Effector memory CD8-positive, alpha-beta T cell (primary cell): ENCODE measurements around the gene PCSK6.

ENCODE experiments used
- ATAC-seq: fragments of 150-1000 bp; cut with Tn5 transposase; replicated peaks from 2 replicates; pipeline ENCODE4 v1.10.0; 2021; ENCODE audit warnings: mild to moderate bottlenecking, moderate library complexity
- DNase-seq, 3 experiments: peaks; one replicate each; pipeline ENCODE4 v3.0.0; 2021
- H3K27ac Mint-ChIP-seq, 2 donors: one replicate each; pipeline ENCODE4 v1.8.0; 2022; ENCODE audit warnings: mild to moderate bottlenecking in 2 of 2, mixed read lengths in 2 of 2, moderate library complexity in 2 of 2
- H3K27me3 Mint-ChIP-seq, 2 donors: one replicate each; pipeline ENCODE4 v1.8.0; 2022; ENCODE audit warnings: mixed read lengths in 2 of 2
- H3K36me3 Mint-ChIP-seq: one replicate; pipeline ENCODE4 v1.8.0; 2022; ENCODE audit warnings: mild to moderate bottlenecking, moderate library complexity, mixed read lengths; ENCODE audit not compliant: insufficient read depth
- H3K4me1 Mint-ChIP-seq, 2 donors: one replicate each; pipeline ENCODE4 v1.8.0; 2022; ENCODE audit warnings: low read depth in 2 of 2, mixed read lengths in 2 of 2
- H3K4me3 Mint-ChIP-seq, 2 donors: one replicate each; pipeline ENCODE4 v1.8.0; 2022; ENCODE audit warnings: mild to moderate bottlenecking in 2 of 2, mixed read lengths in 2 of 2, moderate library complexity in 2 of 2
- H3K9me3 Mint-ChIP-seq, 2 donors: one replicate each; pipeline ENCODE4 v1.8.0; 2022; ENCODE audit warnings: mixed read lengths in 2 of 2

The PCSK6 gene

DNA sequence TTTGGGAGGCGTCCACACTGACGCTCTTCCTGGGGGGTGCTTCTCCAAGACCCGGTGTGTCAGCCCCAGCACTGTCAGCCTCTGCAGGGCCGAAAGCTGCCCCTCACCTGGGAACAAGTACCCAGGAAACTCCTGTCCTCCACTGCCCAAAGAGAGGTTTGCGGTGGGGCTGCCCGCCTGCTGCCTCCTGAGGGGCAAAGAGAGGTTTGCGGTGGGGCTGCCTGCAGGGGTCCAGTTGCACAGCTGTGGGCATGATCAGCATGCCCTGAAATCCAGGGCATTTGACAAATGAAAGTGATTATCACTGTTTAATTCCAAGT is 179.4 kb downstream of the PCSK6 start:
- Mint-ChIP-seq H3K4me1 (no peaks in the 10 kb centered on the region), H3K4me3 (no peak overlapping the region), H3K27ac (no peak overlapping the region), H3K9me3 (no peaks in the 10 kb centered on the region), H3K27me3 (peaks cover 12 to 54% of the 10 kb centered on the region in 2 donors), H3K36me3 (no peaks in the 10 kb centered on the region)
- no peak for DNase-seq
- no peak for ATAC-seq

DNA sequence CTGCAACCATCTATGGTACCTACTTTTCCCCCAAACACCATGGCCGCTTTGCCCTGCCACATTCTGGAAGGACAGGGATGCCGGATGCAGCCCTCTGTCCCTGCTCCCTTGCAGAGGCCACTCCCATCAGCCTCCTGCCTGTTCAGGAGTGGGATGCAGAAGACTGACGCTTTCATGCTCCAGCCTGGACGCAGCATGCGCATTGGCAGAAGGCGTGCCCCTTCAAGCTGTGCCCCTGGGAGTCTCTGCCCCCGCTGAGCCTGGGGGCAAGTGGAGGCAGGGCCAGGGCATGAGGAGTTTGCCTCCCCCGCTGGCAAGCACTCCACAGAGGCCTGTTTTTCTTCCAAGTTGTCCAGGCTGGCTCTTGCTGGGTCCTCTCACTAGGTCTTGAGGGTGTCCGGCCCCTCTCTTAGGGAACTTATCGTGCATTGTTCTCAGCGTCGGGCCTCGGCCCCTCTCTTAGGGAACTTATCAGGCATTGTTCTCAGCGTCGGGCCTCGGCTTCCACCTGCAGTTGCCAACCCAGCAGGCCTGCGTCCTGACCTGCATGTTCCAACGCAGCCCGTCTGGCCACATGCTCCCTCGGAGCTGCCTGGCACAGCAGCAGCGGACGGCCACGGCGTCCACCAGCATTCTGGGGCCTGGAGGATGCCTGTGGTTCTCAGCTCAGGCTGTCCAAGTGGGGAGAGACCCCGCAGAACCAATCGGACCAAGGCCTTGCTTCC is 179.9 kb downstream of the PCSK6 start:
- ATAC-seq (no peak), DNase-seq (no peak)
- H3K36me3 Mint-ChIP-seq = no peaks in the 10 kb centered on the region
- no peak overlapping the region for H3K27ac Mint-ChIP-seq
- no peaks in the 10 kb centered on the region for H3K9me3 Mint-ChIP-seq
- no peaks in the 10 kb centered on the region for H3K4me1 Mint-ChIP-seq
- peaks cover 18 to 59% of the 10 kb centered on the region in 2 donors for H3K27me3 Mint-ChIP-seq
- H3K4me3 Mint-ChIP-seq = no peak overlapping the region

DNA sequence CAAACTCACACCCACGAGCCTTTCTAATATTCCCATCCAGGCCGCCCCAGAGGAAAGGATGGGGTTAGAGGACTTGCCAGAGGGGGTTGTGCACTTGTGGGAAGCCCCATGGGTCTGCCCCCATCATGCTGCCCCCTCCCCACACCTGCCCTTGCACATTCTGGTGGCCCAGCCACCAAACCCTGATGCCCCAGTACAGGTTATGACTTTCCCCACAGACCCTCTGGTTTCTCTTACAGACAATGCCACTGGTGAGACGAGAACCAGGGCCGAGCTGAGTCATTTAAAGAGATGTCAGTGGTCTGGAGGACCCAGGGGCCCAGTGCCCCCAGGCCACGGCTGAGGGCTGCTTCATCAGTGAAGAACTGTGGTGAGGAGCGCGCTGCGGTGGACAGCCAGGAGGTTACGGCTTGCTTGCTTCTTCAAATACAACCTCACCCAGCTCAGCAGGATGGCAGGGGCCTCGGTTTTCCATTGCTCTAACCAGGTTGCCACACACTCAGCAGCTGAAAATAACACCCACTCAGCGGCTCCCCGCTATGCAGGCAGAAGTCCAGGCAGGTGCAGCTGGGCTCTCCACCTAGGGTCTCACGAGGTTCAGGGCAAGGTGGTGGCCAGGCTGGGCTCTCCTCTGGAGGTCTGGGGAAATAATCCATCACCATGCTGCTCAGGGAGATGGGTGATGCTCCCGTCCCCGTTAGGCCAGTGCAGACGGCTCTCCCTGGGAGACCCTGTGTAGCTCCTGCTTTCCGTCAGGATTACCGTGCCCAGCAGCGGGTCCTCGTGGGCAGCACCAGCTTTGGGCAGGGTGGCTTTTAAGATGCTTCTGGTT is 180.7 kb downstream of the PCSK6 start:
- no peak for DNase-seq
- no peak for ATAC-seq
- Mint-ChIP-seq H3K4me1 (no peaks in the 10 kb centered on the region), H3K27me3 (peaks cover 20 to 58% of the 10 kb centered on the region in 2 donors), H3K4me3 (no peak overlapping the region), H3K9me3 (no peaks in the 10 kb centered on the region), H3K36me3 (no peaks in the 10 kb centered on the region), H3K27ac (no peak overlapping the region)

DNA sequence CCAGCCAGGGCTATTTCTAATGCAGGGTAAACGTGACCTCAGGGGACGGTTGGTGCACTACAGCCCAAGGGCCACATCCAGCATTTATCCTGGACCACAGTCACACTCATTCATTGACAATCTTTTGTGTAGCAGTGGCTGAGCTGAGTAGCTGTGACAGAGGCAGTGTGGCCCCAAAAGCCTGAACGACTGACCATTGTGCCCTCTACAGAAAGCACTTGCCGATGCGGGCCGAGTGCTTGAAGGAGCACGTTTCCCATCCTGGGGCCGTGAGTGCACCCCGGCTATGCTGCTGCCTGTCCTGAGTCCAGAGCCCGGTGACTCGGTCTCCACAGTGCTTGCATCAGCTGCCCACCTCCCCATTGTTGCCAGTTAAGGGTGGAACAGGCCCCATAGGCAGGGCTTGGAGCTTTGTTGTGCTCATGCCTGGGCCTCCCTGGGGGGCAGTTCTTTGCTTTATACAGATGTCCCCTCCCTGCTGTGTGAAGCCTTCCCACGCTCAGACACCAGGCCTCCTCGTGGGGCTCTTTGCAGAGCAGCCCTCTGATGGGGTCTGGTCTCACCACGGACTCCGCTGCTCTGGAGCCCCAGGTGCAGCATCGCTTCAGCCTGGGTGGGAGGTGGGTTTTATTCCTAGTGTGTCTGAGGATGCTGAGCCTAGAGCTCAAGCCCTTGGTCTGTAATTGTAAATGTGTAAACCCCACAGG is 181.5 kb downstream of the PCSK6 start:
- no peak for DNase-seq
- no peak overlapping the region for H3K4me3 Mint-ChIP-seq
- ATAC-seq = no peak
- H3K27ac Mint-ChIP-seq = no peak overlapping the region
- H3K4me1 Mint-ChIP-seq = no peaks in the 10 kb centered on the region
- H3K36me3 Mint-ChIP-seq = no peaks in the 10 kb centered on the region
- H3K27me3 Mint-ChIP-seq = peaks cover 20 to 58% of the 10 kb centered on the region in 2 donors
- H3K9me3 Mint-ChIP-seq = no peaks in the 10 kb centered on the region

DNA sequence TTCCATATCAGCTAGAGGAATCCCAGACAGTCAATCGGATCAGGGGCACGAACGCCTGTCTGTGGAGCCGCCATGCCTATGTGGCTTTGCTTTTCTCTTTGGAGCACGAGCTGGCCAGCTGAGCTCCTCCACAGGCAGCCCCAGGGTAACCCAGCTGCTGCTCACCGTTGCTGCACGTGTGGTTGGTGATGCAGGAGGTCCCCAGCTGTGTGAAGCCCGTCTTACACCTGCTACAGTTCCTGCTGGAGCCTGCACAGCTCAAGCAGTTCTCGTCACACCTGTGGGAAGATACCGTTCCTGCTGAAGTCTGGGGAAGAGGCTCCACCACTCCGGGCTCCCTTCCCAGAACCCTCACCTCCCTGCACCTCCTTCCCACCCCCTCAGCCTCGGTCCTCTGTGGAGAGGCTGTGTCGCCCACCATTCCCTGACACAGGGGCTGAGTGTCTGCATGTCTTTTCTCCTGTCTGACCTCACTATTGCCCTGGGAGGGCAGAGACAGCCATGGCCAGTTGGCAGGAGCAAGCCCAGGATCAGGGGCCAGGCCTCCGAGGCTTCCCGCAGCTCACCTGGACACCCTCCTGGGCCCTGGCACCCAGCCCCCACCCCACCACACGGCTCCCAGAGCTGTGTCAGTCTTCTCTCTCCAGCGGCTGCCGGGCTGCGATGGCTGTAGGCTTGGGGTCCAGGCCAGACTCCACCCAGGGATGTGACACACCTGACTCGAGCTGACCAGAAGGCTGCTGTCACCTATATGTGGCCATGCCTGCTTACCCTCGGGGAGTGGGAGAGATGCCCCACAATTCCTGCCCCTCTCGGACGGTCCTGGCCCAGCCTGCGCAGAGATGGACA is 182.2 kb downstream of the PCSK6 start:
- ATAC-seq = no peak
- Mint-ChIP-seq H3K27ac (no peak overlapping the region), H3K4me3 (no peak overlapping the region)

DNA sequence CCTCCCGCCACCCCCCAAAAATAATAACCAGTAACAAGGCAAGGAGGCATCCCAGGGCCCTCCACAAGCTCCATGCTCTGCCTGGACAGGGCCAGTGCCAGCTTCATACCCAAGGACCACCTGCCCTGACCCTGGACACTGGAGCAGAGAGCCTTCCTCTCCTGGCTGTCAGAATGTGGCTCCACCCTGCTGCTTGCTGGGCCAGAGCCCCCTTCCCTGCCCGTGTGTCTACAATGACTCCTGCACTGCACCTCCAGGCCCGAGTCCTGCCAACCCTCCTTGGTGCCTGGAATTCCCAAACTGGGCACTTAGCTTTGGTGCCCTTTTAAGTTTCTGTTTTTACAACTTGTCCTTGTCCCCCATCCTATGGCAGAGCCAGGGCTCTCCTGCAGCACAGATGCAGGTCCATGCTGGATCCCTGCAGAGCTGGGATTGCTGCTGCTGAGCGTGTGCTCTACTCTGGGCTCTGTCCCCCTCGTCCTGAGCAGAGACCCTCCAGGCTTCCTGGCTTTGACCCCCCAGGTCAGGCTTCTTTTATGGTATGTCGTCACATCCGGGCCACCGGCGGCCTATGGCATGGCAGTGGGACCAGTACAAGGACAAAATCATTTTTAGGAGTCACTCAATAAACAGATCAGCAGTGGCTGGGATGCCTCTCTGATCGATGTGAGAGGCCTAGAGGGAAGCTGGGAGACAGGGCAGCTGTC is 183.0 kb downstream of the PCSK6 start:
- Mint-ChIP-seq H3K4me1 (no peaks in the 10 kb centered on the region), H3K27me3 (peaks cover 20 to 48% of the 10 kb centered on the region in 2 donors), H3K4me3 (no peak overlapping the region), H3K36me3 (no peaks in the 10 kb centered on the region), H3K9me3 (no peaks in the 10 kb centered on the region), H3K27ac (no peak overlapping the region)
- ATAC-seq (no peak), DNase-seq (no peak)

More for the DNA sequence above, 182.2 kb downstream of the PCSK6 start:
- no peaks in the 10 kb centered on the region for H3K9me3 Mint-ChIP-seq
- H3K4me1 Mint-ChIP-seq = no peaks in the 10 kb centered on the region
- no peaks in the 10 kb centered on the region for H3K36me3 Mint-ChIP-seq
- DNase-seq = no peak
- peaks cover 20 to 54% of the 10 kb centered on the region in 2 donors for H3K27me3 Mint-ChIP-seq

DNA sequence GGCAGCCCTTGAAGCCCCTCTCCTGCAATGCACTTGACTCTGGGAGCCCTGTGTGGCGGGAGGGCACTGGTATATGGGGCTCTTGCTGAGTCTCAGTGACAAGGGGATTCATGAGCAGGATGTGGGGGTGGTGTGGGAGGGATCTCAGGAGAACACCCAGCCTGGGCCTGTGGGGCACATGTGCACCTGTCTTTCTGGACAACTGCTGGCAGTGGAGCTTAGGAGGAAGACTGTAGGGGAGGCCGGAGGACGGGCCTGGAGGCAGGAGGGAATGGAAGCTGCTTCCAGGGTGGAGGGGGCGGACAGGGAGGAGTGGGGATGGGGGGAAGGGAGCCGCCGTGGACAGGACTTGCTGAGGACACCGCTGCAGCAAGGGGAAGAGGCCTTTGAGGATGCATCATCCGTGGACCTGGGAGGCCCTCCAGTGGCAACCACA is 183.7 kb downstream of the PCSK6 start:
- ATAC-seq = no peak
- no peak overlapping the region for H3K4me3 Mint-ChIP-seq
- no peak for DNase-seq
- H3K36me3 Mint-ChIP-seq = no peaks in the 10 kb centered on the region
- peaks cover 20 to 45% of the 10 kb centered on the region in 2 donors for H3K27me3 Mint-ChIP-seq
- H3K4me1 Mint-ChIP-seq = no peaks in the 10 kb centered on the region
- H3K9me3 Mint-ChIP-seq = no peaks in the 10 kb centered on the region
- H3K27ac Mint-ChIP-seq = no peak overlapping the region

DNA sequence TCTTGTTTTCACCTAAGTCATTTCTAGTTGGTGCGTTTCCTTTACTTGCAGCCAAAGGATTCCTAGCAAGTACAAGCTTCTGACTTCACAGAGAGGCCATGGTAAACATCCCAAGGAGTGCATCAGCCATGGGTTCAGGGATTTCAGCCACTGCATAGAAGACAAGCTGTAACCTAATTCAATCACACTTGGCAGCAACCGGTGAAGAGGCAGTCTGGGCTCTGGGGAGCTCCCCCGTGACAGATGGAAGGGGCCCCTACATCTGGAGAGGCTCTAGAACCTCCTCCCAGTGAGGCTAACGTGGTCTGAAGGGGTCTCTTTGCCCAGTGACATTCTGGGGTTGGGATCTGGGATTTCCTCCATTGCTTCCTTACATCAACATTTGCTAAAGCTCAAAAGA is 186.1 kb downstream of the PCSK6 start:
- H3K27ac Mint-ChIP-seq = no peak overlapping the region
- H3K4me3 Mint-ChIP-seq = no peak overlapping the region
- no peaks in the 10 kb centered on the region for H3K9me3 Mint-ChIP-seq
- ATAC-seq = no peak
- DNase-seq = no peak
- no peaks in the 10 kb centered on the region for H3K36me3 Mint-ChIP-seq
- H3K27me3 Mint-ChIP-seq = peaks cover 20 to 37% of the 10 kb centered on the region in 2 donors
- no peaks in the 10 kb centered on the region for H3K4me1 Mint-ChIP-seq

DNA sequence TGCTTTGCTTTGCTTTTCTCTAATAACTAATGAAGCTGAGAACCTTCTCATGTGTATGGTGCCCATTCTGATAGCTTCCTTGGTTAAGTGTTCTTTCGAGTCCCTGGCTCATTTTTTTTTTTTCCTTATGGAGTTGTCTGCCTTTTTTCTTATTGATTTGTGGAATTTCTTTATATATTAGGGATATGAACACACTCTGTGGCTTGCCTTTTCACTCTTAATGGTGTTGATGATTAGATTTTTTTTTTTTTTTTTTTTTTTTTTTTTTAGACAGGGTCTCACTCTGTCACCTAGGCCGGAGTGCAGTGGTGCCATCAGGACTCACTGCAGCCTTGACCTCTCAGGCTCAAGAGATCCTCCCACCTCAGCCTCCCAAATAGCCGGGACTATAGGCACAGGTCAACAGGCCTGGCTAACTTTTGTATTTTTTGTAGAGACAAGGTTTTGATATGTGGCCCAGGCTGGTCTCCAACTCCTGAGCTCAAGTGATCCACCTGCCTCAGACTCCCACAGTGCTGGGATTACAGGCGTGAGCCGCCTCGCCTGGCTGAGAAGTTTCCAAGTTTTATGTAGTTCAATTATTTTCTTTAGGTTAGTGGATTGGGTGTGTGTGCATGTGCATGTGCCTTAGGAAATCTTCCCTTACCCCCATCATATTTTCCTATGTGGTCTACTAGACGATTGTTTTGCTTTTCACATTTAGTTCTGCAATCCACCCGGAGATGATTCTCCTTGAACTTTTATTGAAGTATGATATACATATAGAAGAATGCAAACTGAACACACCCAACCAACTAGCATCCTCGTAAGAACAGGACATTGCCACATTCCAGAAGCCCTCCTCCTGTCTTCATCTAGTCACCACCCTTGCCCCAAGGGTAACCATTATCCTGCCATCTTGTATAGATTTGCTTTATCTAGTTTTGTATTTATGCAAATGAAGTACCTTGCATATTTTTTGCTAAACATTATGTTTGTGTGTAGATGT is 192.8 kb downstream of the PCSK6 start:
- Mint-ChIP-seq H3K4me1 (peaks cover 14 to 31% of the 10 kb centered on the region in 2 donors), H3K4me3 (peak overlapping the region in 1 of 2 donors; percentile 95), H3K27ac (peak overlapping the region; percentile 26 to 96), H3K36me3 (peaks cover 35% of the 10 kb centered on the region), H3K9me3 (no peaks in the 10 kb centered on the region), H3K27me3 (no peaks in the 10 kb centered on the region)
- ATAC-seq (no peak), DNase-seq (no peak)

DNA sequence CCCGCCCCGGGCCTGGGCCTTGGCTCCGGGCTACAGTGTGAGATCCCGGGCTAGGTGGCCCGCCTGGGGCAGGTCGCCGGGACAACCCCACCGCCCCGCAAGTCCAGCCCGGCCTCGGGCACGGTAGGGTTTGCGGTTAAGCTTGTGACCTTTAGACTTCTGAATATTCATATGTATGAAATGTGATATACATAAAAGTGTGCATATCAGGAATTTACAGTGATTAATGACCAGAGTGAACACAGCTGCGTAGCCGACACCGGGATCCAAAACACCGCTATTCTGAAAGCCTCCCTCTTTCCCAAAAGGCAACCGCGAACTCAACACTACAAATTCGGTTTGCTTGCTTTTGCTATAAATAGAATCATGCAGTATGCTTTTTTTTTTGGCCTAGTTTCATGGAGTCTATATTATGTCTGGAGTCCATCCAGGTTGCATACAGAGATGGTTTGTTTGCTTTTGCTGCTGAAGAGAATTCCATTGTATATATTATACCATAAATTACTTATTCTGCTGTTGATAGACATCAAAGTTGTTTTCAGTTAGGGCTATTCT is 193.8 kb downstream of the PCSK6 start:
- no peaks in the 10 kb centered on the region for H3K9me3 Mint-ChIP-seq
- peak overlapping the region; percentile 96 for H3K27ac Mint-ChIP-seq
- no peaks in the 10 kb centered on the region for H3K27me3 Mint-ChIP-seq
- peaks cover 14 to 35% of the 10 kb centered on the region in 2 donors for H3K4me1 Mint-ChIP-seq
- DNase-seq (no peak), ATAC-seq (no peak)
- H3K36me3 Mint-ChIP-seq = peaks cover 46% of the 10 kb centered on the region
- peak overlapping the region; percentile 94 to 95 for H3K4me3 Mint-ChIP-seq

DNA sequence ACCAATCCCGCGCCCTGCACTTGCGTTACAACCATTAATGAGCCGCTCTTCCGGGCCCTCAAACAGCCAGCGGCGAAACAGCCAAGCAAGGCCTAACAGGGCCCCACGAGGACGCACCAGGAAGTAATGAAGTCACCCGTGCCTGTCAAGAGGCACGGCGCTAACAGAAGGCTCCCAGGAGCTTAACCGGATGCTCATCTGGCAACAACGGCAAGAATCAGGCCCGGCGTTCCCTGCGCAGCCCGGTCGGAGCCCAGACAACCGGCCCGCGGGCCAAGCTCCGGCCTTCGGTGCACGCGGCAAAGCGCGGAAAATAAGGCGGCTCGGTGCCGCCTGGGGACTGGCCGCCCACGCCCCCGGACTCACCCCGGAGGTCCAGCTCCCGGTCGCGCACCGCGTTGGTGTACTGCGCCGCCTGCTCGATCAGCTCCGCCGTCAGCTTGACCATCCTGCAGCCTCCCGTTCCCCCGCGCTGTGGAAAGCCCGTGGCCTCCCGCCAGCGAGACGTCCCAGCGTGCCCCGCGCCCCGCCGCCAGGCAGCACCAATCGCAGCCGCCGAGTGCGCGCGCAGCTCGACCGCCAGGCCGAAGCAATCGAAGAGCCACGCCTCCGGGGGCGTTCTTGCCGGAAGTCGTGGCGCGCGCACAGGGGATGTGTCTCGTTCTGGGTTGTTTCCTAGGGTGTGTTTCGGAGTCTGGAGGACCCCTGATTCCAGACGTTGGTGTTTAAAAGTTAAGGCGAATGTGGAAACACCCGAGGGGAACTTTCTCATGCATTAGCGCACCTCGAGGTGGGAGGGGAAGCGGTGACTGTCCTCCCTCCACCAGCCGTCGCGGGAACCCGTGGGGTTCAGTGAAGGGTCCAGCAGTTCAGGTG is 194.5 kb downstream of the PCSK6 start, which contains the start of gene SNRPA1:
TSS of gene SNRPA1 (minus strand) at position 518 of the 876 bp plus-strand sequence. CDS start at position 448, 70 bp downstream.
- H3K27ac Mint-ChIP-seq = peak within 1 kb of the TSS; percentile 96
- peaks cover 14 to 42% of the 10 kb centered on the region in 2 donors for H3K4me1 Mint-ChIP-seq
- H3K27me3 Mint-ChIP-seq = no peaks in the 10 kb centered on the region
- DNase-seq (peak; percentile 96 to 98 (median 98)), ATAC-seq (peak; percentile 82)
- no peaks in the 10 kb centered on the region for H3K9me3 Mint-ChIP-seq
- H3K4me3 Mint-ChIP-seq = peak within 1 kb of the TSS; percentile 94 to 95
- peaks cover 53% of the 10 kb centered on the region for H3K36me3 Mint-ChIP-seq
